T-helper 9 cell (primary cell): Measurements from ENCODE around the gene CASK.

Source experiments
- DNase-seq: peaks from one replicate; pipeline ENCODE4 v3.0.0-alpha.2; 2020

The CASK gene

GRCh38 chrX:41906515-41907187 is 16.7 kb downstream of the CASK start:
- DNase-seq, result no peak

- DNase-seq, result no peak
Measured at GRCh38 chrX:41903544-41903943, 19.8 kb downstream of the CASK start.

DNA sequence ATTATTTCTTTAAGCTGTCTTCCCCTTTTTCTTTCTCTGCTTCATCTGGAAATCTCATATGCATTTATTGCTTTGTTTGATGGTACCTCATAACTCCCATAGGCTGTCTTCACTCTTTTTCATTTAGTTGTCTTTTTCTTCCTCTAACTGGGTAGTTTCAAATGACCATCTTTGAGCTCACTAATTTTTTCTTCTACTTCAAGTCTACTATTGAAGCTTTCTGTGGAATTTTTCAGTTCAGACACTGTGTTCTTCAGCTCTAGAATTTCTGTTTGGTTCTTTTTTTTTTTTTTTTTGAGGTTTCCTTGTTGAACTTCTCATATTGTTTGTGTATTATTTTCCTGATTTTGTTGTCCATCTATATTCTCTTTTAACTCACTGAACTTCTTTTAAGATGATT is 23.0 kb downstream of the CASK start:
- no peak for DNase-seq

GRCh38 chrX:41895826-41896225 is 27.5 kb downstream of the CASK start:
- DNase-seq, result no peak

- DNase-seq, result no peak
Measured at GRCh38 chrX:41890026-41890423, 33.3 kb downstream of the CASK start.

DNA sequence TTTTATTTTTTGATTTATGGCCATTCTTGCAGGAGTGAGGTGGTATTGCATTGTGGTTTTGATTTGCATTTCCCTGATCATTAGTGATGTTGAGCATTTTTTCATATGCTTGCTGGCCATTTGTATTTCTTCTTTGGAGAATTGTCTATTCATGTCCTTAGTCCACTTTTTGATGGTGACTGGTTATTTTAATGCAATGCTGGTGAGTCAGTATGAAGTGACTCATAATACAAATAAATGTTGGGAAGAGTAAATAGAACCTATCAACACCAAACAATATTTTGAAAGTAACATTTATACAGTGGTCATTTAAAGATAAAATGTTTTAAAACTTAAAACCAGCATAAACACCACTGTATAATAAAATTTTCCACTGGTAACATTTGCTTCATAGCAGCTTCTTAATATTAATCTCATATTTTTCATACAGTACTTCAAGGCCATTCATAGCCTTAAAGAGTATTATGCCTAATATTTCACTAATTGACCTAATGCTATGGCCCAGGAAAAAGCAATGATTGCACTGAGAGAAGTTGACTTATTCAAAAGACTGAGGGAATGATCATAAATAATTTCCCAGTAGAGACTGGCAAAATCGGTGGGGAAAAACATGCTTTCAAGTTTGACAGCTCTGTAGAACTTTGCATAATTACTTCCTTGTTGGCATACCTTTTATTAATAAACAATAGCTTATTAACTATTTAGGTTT is 33.9 kb downstream of the CASK start:
- no peak for DNase-seq

GRCh38 chrX:41887691-41888090 is 35.7 kb downstream of the CASK start:
- DNase-seq, result no peak

DNA sequence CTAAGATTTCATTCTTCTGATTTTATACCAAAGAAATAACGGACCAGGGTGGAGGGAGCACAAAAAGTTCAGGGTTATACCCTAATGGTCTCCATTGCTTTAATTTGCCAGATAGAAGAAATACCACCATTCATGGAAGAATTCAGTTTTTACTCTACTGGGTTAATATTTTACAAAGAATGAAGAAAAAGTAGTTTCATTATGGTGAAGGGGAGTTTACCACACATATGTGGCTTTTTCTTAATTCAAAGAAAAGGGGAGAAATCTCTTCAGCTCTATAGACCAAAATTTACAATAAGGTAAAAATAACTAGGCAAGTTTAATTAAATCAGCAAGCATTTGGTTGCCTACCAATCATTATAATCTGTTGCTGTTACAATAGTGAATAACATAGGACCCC is 37.6 kb downstream of the CASK start:
- no peak for DNase-seq

GRCh38 chrX:41881166-41881565 is 42.2 kb downstream of the CASK start:
- DNase-seq, result no peak

DNA sequence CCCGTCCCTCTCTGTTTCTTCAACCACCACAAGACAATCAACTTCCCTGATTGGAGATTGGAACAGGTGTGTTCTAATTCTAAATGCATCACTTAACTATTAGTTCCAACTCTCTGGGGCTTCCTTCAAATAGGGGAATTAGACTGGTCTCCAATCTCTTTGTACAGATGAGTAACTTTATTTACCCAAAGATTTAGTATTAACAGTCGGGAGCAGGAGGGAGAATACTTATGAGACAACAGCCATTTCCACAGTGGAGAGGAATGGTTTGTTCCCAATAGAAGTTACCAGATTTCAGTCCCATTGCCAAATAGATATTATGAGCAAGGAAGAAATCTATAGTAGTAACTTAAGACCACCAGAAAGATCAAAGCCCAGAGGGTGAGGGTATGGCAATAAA is 46.2 kb downstream of the CASK start:
- no peak for DNase-seq

DNA sequence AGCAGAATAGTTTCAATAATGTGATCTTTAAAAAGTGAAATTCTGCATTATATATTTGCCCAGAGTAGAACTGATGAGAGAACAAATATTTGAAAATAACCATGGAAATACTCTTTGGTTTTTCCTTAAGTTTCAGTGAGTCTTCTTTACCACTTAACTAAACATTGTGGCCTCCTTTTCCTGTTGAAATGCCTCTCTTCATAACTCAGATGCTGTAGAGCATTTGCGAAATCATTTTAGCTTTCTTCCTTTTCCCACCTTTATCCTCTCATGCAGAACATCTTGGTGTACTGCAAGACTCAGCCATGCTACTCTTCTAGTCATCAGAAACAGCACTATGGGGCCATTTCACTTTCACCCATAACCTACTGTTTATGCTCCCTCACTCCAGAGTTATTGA is 48.2 kb downstream of the CASK start:
- DNase-seq, result no peak

- DNase-seq, result no peak
Measured at GRCh38 chrX:41870719-41871151, 52.6 kb downstream of the CASK start.

DNA sequence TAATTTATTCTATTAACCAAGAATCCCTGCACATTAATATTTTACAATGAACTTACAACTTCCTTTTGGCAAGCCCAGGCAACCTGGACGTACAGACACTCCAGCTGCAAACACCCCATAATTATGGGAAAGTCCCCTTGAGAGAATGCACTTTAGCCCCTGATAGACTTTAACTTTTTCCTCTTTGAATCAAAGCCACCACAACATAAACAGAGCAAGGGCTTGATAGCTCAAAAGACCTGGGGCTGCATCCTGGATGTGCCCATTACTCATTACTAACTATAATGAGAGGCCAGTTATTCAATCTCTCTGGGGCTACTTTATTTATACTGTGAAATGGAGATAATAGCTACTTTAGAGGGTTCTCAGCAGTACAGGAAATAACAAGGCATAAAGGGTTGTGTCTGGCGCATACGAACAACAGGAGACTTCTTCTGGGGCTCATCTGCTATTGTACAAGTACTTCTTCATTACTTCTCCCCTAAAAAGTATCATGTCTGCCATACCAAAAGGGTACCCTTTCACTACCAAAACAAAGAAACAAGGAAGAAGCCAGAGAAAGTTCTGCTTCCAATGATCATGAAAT is 54.9 kb downstream of the CASK start:
- DNase-seq, result no peak

- DNase-seq, result no peak
Measured at GRCh38 chrX:41863343-41864203, 59.8 kb downstream of the CASK start.

DNA sequence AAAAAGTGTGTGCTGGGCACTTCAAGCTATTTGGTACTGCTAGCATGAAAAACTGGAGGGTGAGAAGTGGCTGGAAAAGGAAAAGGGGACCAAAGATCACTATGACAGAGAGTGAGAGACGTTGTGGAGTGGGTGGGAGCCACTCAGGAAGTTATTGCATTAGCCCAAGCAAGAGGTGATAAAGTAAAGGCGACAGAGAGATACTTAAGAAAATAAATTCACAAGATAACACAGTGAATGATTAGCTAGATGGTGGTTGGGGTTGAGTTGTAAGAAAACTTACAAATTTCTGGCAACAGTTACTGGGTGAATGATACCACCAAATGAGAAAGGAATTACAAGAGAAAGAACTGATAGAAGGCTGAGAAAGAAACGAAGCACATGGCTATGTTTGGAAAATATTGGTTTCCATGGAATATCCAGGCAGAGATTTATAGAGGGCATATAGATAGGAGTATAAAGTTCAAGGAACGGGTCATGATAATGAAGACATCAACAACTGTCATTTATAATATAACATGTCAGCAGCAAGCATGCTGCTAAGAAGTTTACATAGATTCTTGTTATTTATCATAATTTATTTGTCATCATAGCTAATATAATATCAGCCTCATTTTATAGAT is 60.7 kb downstream of the CASK start:
- no peak for DNase-seq

- DNase-seq, result no peak
Measured at GRCh38 chrX:41858161-41858775, 65.1 kb downstream of the CASK start.

GRCh38 chrX:41857670-41858069 is 65.7 kb downstream of the CASK start:
- DNase-seq, result no peak

DNA sequence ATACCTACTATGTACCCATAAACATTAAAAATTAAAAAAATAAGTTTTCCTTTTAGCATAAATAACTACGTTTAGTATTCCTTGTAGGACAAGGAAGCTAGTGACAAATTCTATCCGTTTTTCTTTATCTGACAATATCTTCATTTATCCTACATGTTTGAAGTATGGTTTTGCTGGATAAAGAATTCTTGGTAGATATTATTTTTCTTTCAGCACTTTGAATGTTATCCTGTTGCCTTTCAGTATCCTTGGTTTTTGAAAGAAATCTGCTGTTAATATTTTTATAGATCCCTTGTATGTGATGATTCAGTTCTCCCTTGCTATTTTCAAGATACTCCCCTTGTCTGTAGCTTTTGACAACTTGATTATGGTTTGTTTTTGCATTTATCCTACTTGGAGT is 76.6 kb downstream of the CASK start:
- no peak for DNase-seq

GRCh38 chrX:41837270-41837944 is 85.9 kb downstream of the CASK start:
- no peak for DNase-seq

GRCh38 chrX:41828826-41829225 is 94.5 kb downstream of the CASK start:
- DNase-seq, result no peak

GRCh38 chrX:41827886-41828285 is 95.5 kb downstream of the CASK start:
- DNase-seq, result no peak

- DNase-seq, result no peak
Measured at GRCh38 chrX:41825796-41826195, 97.6 kb downstream of the CASK start.
